GM18870 (cell line): ENCODE data around the gene APBA1.
"Not testable (repeated sequence)": the region's sequence is repeated elsewhere in the genome, so short reads cannot be mapped to it uniquely, and the experiment has no call there.

Source experiments
- ATAC-seq: cut with Tn5 transposase; IDR thresholded peaks from one replicate; pipeline ENCODE4 v1.9.1; 2021; ENCODE audit warnings: moderate library complexity; ENCODE audit not compliant: unreplicated experiment

The APBA1 gene

DNA sequence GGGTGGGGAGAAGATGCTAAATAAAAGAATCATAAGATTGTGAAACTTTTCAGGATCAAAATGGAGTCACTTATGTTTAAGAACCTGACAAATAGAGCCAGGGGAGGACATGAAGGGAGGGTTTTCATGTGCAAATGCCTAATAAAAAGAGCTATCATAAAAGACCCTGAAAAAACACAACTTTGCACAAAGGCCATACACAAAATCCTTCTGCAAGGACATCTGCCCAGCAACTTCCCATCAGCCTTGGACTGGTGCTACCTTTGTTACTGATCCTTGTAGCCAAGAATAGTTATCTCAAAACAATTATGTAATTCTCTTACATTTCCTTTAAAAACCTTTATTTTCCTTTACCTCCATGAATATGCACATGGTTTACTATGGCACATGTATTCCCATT, 63.0 kb downstream of the APBA1 start:
- no peak for ATAC-seq

DNA sequence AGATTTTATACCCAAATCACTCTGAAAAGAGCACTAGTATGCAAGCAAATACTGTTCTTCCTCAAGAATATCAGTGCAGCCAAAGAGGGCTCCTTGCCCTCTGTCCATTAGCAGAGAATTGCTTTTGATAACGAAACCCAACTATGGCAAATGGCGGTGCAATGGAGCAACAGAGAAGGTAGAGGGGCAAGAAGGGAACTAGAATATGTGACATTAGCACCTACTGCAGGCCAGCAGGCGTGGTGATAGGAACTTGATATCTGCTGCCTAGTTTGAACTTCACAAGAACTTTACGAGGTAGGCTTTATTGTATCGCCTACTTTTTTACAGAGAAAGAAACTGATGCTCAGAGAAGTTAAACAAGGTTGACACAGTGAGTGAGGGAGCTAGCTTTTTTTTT, 66.1 kb downstream of the APBA1 start:
- ATAC-seq: no peak

DNA sequence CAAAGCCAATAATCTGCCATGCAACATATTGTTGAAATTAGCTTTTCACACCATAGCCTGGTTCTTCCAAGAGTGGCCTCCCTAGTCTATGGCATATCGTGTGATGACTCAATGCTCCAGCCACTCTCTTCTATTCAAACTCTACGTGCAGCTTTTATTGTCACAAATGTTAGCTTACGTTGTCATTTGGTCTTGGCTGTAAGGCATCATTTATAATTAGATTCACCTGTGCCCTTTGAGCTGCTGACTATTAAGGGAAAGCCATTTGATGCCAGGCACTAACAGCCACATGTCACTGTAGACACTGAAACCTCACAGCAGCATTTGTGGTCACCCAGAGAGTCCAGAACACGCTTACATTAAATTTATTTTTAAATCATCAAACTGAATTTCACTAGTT, 66.8 kb downstream of the APBA1 start:
- ATAC-seq: no peak

DNA sequence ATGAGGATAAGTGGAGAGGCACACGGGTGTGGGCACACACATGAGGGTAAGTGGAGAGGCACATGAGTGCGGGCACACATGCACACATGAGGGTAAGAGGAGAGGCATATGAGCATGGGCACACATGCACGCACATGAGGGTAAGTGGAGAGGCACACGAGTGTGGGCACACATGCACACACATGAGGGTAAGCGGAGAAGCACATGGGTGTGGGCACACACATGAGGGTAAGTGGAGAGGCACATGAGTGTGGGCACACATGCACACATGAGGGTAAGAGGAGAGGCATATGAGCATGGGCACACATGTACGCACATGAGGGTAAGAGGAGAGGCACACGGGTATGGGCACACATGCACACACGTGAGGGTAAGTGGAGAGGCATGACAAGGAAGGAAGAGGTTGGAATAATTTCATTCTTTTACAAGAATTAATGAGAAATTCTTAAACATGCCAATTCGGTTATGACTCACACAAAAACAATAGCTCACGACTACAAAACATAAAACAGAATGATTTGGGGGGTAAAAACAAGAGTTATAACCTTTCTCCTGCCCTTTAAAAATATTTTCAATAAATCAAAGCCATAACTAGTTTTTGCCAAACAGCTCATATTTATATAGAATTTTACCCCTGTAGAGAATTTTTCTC, 67.5 kb downstream of the APBA1 start:
- no peak for ATAC-seq

DNA sequence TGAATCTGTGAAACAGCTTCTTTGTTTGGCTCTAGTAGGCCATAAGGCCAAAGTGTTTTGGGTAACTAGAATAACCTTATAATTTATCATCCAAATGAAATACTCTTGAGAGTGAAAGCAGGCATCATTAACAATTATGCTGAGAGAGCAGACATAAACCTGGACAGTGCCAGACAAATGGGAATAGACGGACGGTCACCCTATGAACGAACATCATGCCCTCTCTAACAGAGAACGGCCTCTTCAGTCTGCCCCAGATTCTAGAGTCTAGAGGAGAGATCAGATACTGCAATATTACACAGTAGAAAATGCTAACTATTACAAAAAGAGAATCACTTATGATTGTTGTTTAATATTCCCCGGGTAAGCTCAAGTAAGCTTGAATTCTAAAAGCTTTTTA, 68.5 kb downstream of the APBA1 start:
- ATAC-seq: no peak

DNA sequence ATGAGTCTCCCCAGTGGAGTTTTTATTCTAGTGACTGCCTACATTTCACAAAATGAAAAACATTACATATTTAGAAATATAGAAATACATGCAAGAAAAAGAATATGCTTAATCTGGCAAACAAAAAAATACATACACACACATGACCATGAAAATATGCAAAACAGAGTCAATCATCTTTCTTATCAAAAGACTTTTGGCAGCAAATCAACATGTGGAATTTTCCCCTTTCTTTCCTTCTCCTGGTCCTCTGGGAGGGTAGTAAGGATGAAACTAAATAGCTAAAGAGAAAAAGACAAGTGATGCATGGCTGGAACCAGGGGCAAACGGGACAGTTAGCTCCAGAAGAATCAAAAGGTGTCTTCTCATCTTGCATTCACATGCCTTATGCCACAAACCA, 69.4 kb downstream of the APBA1 start:
- ATAC-seq: no peak

DNA sequence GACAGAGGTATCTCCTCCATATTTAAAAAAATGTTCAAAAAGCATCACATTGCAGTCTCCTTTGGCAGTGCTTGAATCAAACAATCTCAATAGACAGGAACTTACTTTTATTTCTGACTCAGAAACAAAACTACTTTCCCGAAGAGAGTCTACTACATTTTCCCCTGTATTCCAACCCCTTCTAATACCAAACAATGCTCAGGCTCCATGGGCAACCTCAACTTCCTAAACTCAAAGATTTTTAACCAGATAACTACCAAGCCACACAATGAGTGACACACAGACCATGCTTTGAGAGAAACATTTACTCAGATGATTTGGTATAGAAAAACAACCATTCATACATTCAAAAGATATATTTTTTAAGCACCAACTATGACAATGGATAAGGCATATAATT, 70.5 kb downstream of the APBA1 start:
- ATAC-seq: no peak

DNA sequence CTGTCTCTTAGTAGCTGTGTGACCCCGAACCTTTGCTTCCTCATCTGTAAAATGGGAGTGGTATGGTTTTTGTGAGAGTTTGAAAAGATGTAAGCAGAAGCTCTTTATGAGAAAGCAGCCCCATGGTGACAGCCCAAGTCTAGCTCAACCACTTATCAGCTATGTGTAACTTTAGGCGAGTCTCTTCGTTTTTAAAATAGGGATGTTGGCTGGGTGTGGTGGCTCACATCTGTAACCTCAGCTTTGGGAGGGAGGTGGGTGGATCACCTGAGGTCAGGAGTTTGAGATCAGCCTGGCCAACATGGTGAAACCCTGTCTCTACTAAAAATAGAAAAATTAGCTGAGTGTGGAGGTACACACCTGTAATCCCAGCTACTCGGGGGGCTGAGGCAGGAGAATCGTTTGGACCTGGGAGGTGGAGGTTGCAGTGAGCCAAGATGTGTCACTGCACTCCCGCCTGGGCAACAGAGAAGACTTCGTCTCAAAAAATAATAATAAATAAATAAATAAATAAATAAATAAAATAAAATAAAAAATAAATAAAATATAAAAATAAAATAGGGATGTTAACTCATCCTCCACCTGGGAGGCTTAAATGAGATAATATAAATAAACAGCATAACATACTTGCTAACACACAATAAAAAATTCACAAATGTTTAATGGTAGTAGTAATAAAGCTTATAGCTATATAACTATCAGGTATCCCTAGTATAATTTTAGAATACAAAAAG, 71.7 kb downstream of the APBA1 start:
- no peak for ATAC-seq

DNA sequence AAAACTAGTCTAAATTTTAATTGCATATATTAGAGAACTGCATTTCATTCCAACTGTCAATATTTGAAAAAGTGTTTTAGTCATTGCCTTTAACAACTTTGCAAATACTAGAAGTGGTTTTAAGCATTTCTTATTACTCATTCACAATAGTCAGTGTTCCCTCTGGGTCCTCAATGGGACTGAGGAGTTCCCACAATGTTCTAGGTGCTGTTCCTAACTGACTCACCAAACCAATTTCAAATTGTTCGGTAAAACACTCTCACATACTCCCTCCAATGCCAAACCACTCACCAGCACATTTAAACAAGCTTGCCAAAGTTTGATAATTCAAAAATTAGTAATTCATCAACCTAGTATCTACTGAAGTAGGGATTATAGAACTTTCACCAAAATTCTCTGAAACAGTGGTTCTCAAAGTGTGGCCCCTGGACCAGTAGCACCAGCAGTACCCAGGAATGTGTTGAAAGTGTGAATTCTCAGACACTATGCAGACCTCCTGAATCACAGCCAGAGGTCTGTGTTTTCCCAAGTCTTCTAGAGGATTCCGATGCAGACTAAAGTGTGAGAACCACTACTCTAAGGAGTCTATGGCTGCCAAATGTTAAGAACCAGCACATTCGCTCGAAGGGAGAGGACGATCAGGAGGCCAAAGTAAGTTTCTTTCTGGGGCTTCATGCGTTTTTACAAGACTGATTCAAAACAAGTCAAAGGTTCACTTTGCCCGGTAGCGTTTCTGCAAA, 72.8 kb downstream of the APBA1 start:
- ATAC-seq: no peak

DNA sequence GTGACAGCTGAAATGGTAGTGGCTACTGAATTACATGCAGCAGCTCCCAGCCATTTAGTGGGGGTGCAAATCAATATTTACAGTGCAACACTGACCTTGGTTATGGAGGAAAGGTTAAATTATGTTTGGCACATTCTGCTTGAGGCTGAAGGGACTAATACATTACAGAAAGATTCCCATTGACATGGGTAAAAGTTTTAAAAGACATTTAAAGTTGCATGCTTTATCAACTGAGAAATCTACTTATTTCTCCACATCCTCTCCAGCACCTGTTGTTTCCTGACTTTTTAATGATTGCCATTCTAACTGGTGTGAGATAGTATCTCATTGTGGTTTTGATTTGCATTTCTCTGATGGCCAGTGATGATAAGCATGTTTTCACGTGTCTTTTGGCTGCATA, 75.3 kb downstream of the APBA1 start:
- ATAC-seq: not testable (repeated sequence)

DNA sequence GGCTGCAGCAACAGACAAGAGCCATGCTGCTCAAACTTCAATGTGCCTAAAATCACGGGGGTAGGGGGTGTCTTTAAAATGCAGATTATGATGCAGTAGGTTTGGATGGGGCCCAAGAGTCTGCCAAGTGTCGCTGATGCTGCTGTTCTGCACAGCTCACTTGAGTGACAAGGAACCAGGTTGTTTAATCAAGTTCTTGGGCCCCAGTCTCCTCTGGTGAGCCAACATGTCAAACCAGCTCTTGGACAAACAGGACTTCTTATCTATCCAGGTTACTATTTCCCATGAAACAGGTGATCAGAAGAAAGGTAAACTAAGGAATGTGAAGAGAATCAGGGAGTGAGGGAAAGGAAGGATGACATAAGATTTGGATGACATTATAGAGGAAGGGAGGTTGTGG, 78.0 kb downstream of the APBA1 start:
- no peak for ATAC-seq

DNA sequence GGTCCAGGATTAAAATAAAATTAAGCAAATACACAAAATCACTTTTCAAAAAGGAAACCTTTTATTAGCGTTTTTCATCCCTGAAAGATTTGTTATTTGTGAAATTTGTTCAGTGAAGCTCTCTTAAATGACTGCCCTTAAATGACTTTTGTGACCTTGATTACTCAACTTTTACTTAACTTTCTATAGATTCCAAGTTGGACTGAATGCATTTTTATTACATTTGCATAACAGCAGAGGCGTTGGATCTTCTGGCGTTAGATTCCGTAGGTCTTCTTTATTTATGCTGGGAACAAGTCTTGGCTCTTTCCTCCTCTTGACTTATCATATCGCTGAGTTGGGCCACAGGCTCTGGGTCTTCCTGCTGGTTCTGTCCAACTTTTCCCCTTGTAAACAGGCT, 78.4 kb downstream of the APBA1 start:
- no peak for ATAC-seq

DNA sequence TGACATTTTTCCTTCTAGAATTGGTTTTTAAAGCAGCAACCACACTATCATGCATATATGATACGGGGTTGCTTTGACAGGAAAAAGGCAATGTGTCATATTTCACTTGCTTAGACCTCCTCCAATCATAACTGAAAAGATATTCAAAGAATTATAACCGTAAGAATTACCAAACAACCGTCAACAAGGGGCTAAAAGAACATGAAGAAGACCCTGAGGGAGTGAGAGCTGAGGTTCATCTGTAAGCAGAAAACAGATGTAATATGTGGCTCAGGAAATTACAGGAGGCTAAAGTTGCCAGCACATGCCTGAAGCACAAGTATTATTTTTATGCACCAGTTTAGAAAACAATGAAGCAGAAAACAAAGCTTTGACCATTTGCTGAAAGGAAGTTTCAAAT, 78.9 kb downstream of the APBA1 start:
- ATAC-seq: no peak

DNA sequence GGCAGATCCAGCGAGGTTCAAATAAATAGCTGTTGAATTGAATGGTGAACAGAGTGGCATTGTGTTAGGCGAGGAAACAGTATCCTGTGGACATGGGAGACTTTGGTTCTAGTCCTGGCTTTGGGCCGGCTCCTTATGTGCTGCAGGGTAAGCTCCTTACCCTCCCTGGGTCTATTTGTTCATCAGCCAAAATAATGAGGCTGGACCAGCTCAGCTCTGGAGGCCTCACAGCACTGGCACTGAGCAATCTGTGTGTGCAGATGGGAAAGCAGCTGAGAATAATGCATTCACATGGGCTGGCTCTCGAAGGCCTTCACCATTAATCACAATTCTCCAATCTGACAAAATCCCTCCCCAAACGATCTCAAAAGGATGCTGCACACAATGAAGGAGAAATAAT, 81.9 kb downstream of the APBA1 start:
- ATAC-seq: no peak

DNA sequence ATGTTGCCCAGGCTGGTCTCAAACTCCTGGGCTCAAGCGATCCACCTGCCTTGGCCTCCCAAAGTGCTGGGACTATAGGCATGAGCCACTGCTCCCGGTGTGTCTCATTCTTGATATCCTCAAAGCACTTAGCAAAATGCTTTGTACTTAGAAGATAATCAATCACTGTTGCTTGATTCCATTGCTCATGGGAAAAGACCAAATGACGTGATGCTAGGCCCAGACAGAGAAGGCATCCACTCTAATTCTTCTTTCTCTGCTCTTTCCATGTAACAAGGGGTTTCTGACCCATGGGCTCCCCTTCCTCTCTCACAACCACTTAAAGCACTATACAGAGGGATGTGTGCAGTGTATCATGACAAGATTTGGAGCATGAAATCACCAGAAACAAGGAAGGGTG, 83.0 kb downstream of the APBA1 start:
- no peak for ATAC-seq

DNA sequence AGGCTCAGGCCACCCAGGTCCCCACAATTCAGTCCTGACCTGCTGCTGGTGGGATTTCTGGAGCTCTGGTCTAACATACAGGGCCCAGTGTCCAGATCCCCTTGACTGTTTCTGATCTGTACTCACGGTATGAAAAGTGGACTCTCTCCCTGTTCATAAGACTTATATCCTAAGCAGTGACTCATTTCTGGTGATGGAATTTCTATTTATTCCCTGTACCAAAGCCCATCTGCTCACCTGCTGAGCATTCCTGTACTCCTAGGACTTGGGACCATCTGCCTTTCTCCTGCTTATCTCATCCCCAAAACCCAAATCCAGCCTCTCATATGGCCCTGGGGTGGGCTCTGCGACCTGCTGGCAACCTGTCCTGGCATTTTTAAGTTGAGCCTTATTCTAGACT, 86.6 kb downstream of the APBA1 start:
- ATAC-seq: no peak

DNA sequence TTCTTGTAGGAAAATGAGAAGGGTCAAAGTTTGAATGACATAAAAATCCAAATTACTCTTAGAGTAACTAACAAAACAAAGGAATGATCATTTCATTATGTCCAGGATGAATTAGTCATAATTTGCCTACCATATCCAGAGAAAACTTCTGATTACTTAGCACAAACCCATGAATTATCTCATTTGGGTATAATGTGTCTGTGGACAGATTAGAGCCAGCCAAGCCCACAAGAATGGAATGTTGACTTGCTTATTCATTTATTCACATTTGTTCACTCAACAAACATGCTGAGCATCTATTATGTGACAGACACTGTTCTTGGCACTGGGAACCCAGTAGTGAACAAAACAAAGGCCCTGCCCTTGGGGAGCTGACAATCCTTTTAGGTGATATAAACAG, 87.4 kb downstream of the APBA1 start:
- ATAC-seq: no peak

DNA sequence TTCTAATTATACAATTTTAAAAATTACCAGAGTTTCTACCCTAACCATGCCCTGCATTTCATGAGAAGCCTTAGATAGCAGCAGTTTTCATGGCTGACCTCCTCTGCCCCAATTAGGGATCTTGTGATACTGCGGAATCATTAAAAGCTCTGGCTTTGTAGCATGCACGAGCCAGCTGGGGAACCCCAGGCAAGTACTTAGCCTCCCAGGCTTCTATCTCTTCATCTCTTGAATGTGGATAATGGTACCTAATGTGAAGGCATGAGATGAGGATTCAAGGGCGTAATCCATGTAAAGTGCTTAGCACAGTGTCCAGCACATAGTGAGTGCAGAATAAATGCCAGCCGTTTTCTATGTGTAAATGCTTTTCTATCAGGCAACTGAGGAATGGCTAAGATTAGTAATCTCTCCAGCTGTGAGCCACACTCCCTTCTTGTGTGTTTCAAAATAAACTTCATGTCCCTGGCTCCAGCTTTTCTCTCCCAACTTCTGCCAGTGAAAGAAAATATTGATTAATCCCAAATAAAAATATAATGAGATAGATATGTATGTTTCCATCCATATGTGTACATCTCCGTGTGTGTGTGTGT, 88.4 kb downstream of the APBA1 start:
- ATAC-seq: no peak

DNA sequence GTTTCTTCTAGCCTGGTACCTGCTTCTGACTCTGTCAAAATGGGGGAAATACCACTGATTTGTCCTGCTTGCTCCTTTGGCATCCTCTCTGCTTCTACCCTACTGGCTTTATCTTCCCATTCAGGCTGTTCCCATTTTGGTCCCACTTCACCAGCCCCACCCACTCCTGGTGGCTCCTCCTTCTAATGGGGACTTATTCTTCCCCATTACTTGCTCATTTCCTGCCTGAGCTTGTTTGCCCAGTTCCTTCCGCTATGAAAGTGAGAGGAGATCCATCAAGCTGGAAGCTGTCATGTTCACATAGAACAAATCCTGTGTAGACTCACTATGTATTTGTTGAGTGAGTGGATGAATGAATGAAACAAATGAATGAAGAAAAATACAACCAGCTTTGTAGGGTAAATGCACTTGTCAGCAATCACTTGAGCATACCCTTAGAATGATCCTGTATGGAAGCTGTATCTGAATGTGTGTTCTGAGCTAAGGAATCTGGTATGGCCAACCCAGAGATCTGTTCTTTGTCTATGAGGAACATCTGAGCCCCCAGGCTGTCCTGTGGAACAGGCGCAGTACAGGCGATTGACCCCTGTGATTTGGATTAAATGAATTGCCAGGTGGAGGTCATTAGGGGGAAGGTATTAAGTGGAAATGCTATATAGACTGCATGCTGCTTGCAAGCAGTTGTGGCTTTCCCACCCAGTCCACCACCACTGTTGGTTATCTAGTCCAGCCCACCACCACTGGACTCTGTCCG, 89.5 kb downstream of the APBA1 start:
- no peak for ATAC-seq

DNA sequence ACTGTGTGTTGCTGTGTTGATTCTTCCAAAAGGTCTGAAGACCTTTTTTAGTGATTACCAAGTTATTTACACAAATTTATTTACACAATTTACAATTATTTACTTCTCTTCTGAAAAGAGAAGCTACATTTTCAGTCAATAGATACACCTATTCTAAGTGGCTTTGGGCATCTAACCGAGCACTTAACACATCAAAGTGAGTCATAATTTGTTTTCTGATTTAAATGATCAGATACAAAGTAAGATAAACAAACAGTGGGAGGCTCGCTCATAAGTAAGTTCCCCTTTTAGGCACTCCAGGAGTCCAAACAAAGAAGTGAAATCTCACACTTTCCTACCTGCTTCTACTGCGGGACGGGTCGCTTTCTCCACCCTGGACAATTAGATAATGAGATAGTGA, 90.2 kb downstream of the APBA1 start:
- no peak for ATAC-seq

DNA sequence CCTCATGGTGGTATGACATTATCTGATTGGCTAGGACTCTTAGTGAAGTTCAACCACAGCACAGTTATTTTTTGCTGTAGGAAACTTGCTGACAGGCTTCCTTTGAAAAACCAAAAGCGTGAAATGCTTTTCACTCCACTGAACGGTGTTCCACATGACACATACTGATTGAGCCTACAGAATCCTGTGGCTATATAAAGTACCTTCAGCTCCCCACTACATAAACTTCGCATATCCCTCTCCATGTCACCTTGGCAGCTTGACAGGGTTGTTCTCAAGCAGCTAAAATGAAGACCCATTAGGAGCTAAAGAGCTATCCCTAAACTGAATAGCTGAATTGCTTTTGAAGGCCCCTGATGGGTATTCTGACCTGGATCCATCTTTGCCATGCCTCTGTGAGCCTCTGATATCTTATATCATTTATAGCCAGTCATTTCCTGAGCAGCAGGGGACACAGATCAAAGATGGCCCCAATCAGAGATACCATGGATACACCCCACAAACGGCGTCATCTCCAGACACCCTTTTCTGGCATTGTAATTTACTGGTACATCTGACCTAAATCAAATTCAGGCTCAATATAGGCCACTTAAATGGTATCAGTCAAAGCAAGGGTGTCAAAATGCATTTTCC, 91.5 kb downstream of the APBA1 start:
- no peak for ATAC-seq
